DND-41 (cell line): ENCODE measurements around the gene RHOBTB3.
A peak's percentile ranks its signal among the peaks of the same experiment; 100 is the strongest.

Experiments used
- ATAC-seq: fragments of 200-7000 bp; cut with Tn5 transposase; 3 replicates; pipeline ENCODE4 v1.9.1; 2021; ENCODE audit warnings: low read depth; ENCODE audit not compliant: insufficient read depth
- DNase-seq: peaks from one replicate; pipeline ENCODE4 v3.0.0-alpha.2; 2020
- H2AFZ ChIP-seq: 2 replicates; pipeline ENCODE4 v1.6.0; 2012; ENCODE audit warnings: low read depth, low read length
- H3K27ac ChIP-seq: 2 replicates; pipeline ENCODE4 v1.5.1; 2012; ENCODE audit warnings: low read length, inconsistent platforms
- H3K27me3 ChIP-seq: fragments of 200-600 bp; sonication (generic); 2 replicates; pipeline ENCODE4 v1.6.0; 2012; ENCODE audit warnings: low read length, mild to moderate bottlenecking, inconsistent platforms; ENCODE audit not compliant: insufficient read depth, poor library complexity
- H3K36me3 ChIP-seq: 2 replicates; pipeline ENCODE4 v1.5.1; 2012; ENCODE audit warnings: low read length, inconsistent platforms; ENCODE audit not compliant: insufficient read depth
- H3K4me1 ChIP-seq: 2 replicates; pipeline ENCODE4 v1.5.1; 2012; ENCODE audit warnings: mild to moderate bottlenecking, low read length; ENCODE audit not compliant: insufficient read depth
- H3K4me2 ChIP-seq: 2 replicates; pipeline ENCODE4 v1.6.0; 2012; ENCODE audit warnings: mild to moderate bottlenecking, moderate library complexity, low read length, inconsistent platforms; ENCODE audit not compliant: insufficient read depth
- H3K4me3 ChIP-seq, 2 experiments: fragments of 200-600 bp in 1 of 2; shearing (Covaris generic) in 1 of 2; 2 replicates each; pipeline ENCODE4 v1.5.1; 2012 to 2016; ENCODE audit warnings: inconsistent platforms in 2 of 2, low read length in 2 of 2, mild to moderate bottlenecking in 2 of 2, low read depth in 1 of 2, moderate library complexity in 1 of 2
- H3K79me2 ChIP-seq: 2 replicates; pipeline ENCODE4 v1.6.0; 2012; ENCODE audit warnings: low read length, inconsistent platforms; ENCODE audit not compliant: insufficient read depth
- H3K9ac ChIP-seq: 2 replicates; pipeline ENCODE4 v1.6.0; 2012; ENCODE audit warnings: low read depth, mild to moderate bottlenecking, inconsistent platforms, low read length, moderate library complexity
- H3K9me3 ChIP-seq: 2 replicates; pipeline ENCODE4 v1.5.1; 2012; ENCODE audit warnings: low read length, moderate library complexity, mild to moderate bottlenecking, inconsistent platforms; ENCODE audit not compliant: insufficient read depth, severe bottlenecking
- H4K20me1 ChIP-seq: 2 replicates; pipeline ENCODE4 v1.6.0; 2012; ENCODE audit warnings: low read length; ENCODE audit not compliant: insufficient read depth
- EZH2 ChIP-seq: IDR thresholded peaks from 3 replicates; pipeline ENCODE4 v1.6.1; 2012; ENCODE audit warnings: borderline replicate concordance, low read depth, mild to moderate bottlenecking, moderate library complexity, low read length, inconsistent platforms; ENCODE audit not compliant: severe bottlenecking
- TF ChIP-seq, protein P1 (sequence below): IDR thresholded peaks from 2 replicates; pipeline ENCODE4 v1.5.1; 2012; ENCODE audit warnings: borderline replicate concordance, low read length, moderate library complexity, mild to moderate bottlenecking; ENCODE audit not compliant: poor library complexity, severe bottlenecking; ENCODE audit errors: extremely low read depth

The RHOBTB3 gene

DNA sequence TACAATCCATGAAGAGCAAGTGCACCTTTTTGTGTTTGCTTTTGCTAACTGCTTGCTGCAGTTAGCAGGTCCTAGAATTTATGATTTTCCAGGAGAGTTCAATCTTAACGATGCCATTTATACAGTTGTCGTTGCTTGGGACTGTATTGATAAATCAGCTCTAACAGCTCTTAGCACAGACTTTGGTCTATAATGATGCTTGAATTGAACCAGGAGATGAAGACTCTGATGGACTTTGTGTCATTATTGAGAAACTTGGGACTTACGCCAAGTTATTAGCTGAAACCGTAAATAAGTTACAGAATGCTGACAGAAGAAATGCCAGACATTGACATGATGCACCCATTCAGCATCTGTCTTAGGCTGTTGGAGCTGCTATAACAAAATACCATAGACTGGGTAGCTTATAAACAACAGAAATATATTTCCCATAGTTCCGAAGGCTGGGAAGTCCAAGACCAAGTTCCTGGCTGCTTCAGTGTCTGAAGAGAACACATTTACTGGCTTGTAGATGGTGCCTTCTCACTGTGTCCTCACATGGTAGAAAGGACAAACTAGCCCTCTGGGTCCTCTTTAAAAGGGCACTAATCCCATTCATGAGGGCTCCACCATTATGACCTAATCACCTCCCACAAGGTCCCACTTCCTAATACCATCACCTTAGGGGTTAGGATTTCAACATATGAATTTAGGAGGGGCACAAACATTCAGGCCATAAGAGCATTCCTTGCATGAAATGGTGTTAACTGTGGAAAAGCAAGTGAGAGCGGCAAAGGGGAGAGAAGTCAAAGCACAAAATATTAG is 73.8 kb downstream of the RHOBTB3 start:
- TF ChIP-seq, protein P1, sequence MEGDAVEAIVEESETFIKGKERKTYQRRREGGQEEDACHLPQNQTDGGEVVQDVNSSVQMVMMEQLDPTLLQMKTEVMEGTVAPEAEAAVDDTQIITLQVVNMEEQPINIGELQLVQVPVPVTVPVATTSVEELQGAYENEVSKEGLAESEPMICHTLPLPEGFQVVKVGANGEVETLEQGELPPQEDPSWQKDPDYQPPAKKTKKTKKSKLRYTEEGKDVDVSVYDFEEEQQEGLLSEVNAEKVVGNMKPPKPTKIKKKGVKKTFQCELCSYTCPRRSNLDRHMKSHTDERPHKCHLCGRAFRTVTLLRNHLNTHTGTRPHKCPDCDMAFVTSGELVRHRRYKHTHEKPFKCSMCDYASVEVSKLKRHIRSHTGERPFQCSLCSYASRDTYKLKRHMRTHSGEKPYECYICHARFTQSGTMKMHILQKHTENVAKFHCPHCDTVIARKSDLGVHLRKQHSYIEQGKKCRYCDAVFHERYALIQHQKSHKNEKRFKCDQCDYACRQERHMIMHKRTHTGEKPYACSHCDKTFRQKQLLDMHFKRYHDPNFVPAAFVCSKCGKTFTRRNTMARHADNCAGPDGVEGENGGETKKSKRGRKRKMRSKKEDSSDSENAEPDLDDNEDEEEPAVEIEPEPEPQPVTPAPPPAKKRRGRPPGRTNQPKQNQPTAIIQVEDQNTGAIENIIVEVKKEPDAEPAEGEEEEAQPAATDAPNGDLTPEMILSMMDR = no peak
- Histone ChIP-seq H2AFZ (no peak overlapping the region), H3K9me3 (no peaks in the 10 kb centered on the region), H3K27ac (no peak overlapping the region), H3K9ac (no peak overlapping the region), H3K79me2 (no peaks in the 10 kb centered on the region; the same call in 1 of the 2 replicates), H3K4me2 (no peak overlapping the region), H3K36me3 (peaks cover 14% of the 10 kb centered on the region), H4K20me1 (no peaks in the 10 kb centered on the region), H3K27me3 (no peaks in the 10 kb centered on the region), H3K4me3 (no peak overlapping the region), H3K4me1 (peaks cover 22% of the 10 kb centered on the region)
- DNase-seq = no peak
- ATAC-seq = no peak

DNA sequence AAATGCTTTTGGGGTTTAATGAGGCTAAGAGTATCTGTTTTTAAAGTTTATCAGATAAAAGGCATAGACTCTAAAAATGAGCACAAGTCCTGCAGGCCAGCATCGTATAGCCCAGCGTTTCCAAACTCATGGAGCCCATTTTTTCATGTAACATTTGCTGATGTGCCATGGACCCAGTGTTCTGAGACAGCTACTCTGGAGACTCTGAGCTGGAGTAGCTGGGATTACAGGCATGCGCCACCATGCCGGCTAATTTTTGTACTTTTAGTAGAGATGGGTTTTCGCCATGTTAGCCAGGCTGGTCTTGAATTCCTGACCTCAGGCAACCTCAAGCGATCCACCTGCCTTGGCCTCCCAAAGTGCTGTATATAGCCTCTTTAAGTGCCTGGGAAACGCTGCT is 75.6 kb downstream of the RHOBTB3 start:
- no peak for ATAC-seq
- TF ChIP-seq, protein P1 = no peak
- no peak for TF ChIP-seq EZH2
- no peak overlapping the region for H3K4me3 ChIP-seq
- no peak overlapping the region for H3K4me2 ChIP-seq
- DNase-seq = no peak
- H3K4me1 ChIP-seq = peaks cover 35% of the 10 kb centered on the region
- peaks cover 17% of the 10 kb centered on the region for H3K36me3 ChIP-seq
- H4K20me1 ChIP-seq = no peaks in the 10 kb centered on the region
- H3K27ac ChIP-seq = no peak overlapping the region
- H3K79me2 ChIP-seq = no peaks in the 10 kb centered on the region; the same call in 1 of the 2 replicates
- H3K9ac ChIP-seq = no peak overlapping the region
- no peak overlapping the region for H2AFZ ChIP-seq
- no peaks in the 10 kb centered on the region for H3K27me3 ChIP-seq
- H3K9me3 ChIP-seq = no peaks in the 10 kb centered on the region

DNA sequence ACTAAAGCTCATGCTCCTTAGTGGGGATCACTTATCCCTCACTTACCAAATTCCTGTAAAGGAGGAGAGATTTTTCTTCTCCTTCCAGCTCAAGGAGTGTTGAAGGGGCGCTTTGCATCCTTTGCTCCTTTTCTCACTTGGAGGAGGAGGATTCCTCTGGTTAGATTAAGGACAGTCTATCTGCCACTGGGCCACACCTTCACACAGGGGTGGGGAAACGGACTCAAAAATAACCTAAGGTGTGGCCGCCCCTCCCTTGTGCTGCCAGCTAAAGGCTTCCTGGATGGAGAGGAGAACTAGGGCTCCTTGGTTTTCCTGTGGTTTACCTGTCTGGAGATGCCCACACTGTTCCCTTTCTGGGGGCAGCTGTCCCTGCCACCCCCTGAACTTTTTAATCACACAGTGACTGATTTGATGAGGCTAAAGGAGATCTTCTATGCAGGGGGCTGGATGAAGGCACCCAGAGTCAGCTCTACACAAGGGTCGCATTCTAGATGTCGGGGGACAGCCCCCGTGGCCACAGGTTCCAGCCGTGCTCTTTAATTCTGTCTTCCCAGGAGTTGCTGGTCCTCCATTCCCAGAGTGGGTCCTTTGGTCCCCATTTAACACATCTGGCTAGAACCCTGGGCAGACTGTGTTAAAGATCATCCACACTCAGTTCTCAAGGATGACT is 77.0 kb downstream of the RHOBTB3 start:
- Histone ChIP-seq H3K4me2 (peak overlapping the region; percentile 53), H4K20me1 (0 out of 2 replicates have a peak, but pooled peaks cover 4% of the 10 kb centered on the region), H3K4me1 (peaks cover 46% of the 10 kb centered on the region), H3K27ac (peak overlapping the region; percentile 65), H3K4me3 (0 out of 4 replicates have a peak overlapping the region, but pooled peaks of 1 of the 2 experiments have one; percentile 25), H3K36me3 (peaks cover 31% of the 10 kb centered on the region), H3K27me3 (no peaks in the 10 kb centered on the region), H3K9me3 (no peaks in the 10 kb centered on the region), H2AFZ (peak overlapping the region; percentile 21), H3K9ac (peak overlapping the region; percentile 26), H3K79me2 (peaks cover 2% of the 10 kb centered on the region; the same call in 1 of the 2 replicates)
- DNase-seq (no peak), ATAC-seq (no peak)
- TF ChIP-seq, protein P1 = no peak
- TF ChIP-seq EZH2 = no peak
